Stimulated activated memory B cell treated with anti-CD40 and anti-IgM and Interleukin-4, amounts not matched to agents 10 μg/mL and 1 μg/mL and 100 μg/mL, for 72 hours (primary cell): Measurements from ENCODE around the gene SCD5.

ENCODE experiments used
- ATAC-seq: fragments of 150-1000 bp; cut with Tn5 transposase; 2 replicates; pipeline ENCODE4 v1.10.0; 2021
- H3K27ac Mint-ChIP-seq: one replicate; pipeline ENCODE4 v1.8.0; 2022; ENCODE audit warnings: mild to moderate bottlenecking, mixed read lengths
- H3K27me3 Mint-ChIP-seq: one replicate; pipeline ENCODE4 v1.8.0; 2022; ENCODE audit warnings: mixed read lengths
- H3K36me3 Mint-ChIP-seq: one replicate; pipeline ENCODE4 v1.8.0; 2022; ENCODE audit warnings: mixed read lengths
- H3K4me1 Mint-ChIP-seq: one replicate; pipeline ENCODE4 v1.8.0; 2022; ENCODE audit warnings: mixed read lengths
- H3K4me3 Mint-ChIP-seq: one replicate; pipeline ENCODE4 v1.8.0; 2022; ENCODE audit warnings: mild to moderate bottlenecking, moderate library complexity, mixed read lengths
- H3K9me3 Mint-ChIP-seq: one replicate; pipeline ENCODE4 v1.8.0; 2022; ENCODE audit warnings: mixed read lengths

SCD5 gene

DNA sequence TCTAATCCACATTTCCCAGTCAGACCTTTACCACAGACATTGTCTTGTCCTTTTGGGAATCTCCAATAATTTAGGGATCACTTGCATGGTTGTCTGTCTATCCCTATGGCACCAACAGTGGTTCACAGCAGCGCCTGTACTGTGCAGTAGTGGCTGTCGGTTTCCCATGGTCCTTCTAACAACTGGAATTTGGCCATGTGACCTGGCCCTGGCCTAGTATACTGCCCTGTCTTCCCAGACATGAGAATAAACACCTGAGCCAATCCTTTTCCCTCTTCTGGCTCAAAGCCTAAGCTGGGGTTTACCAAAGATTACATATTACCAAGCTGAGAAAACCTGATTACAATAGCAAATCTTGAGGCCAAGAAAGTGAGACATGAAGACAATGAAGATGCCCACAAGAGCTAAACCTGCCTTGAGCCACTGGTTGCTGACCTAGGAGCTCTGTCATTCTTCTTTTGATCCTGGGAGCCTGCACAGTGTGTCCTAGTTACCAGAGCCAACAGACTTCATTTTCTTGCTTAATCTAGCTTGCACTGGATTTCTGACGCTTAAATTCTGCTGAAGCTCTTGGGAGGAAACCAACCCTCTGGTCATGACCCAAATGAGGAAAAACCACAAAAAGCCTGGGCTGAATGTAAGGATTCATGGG, 92.1 kb downstream of the SCD5 start:
- no peaks in the 10 kb centered on the region for H3K9me3 Mint-ChIP-seq
- H3K27me3 Mint-ChIP-seq = no peaks in the 10 kb centered on the region
- H3K27ac Mint-ChIP-seq = no peak overlapping the region
- H3K4me3 Mint-ChIP-seq = no peak overlapping the region
- H3K4me1 Mint-ChIP-seq = no peaks in the 10 kb centered on the region
- no peak for ATAC-seq
- no peaks in the 10 kb centered on the region for H3K36me3 Mint-ChIP-seq

DNA sequence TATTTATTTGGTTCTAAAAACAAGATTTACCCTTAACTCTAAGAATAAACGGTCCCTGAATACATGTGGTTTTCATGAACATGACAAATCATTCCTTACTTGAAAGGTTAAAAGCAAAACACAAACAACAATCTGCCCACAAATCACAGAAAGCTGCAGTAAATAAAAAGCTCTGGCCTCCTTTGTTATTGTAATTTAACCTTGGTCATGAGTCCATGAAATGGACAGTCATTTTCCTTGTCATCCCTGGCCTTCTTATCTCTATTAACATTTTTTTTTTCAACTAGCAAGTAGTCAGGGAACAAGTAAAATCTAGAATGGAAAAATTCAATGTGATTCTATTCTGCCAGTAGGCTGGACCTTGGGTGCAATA, 92.7 kb downstream of the SCD5 start:
- H3K36me3 Mint-ChIP-seq = no peaks in the 10 kb centered on the region
- no peak overlapping the region for H3K27ac Mint-ChIP-seq
- H3K9me3 Mint-ChIP-seq = no peaks in the 10 kb centered on the region
- no peak overlapping the region for H3K4me3 Mint-ChIP-seq
- no peaks in the 10 kb centered on the region for H3K4me1 Mint-ChIP-seq
- ATAC-seq = no peak
- no peaks in the 10 kb centered on the region for H3K27me3 Mint-ChIP-seq

DNA sequence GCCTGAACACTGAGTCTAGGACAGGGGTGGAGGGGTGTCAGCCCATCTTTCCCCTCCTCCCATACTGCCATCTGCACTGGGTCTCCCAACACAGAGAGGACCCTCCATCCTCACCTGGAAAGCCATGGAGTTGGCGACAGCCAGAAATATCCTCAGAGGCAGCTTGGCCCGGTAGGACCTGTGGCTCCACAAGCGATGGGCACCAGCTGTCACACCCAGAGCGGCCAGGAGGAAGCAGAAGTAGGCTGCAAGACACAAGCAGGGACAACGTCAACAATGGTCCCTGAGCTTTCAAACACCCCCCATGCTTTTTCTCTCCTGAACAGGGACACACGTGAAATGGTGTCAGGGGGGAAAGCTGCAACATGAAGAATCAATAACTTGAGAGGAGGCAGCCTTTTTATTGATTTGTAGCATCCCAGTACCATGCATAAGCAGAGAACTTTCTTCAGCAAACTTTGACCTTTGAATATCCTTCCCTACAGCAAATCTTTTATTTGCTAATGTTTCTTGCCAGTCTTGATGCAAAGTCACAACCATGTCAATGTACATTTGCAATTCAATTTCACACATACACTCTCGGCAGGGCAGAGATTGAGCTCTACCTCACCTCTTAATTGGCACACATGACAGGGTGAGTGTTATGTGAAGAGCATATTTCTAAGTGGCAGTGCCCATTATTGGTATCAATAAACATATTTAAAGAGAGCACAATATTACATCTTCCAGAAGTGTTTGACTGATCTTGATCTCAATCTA, 93.2 kb downstream of the SCD5 start:
- H3K36me3 Mint-ChIP-seq = no peaks in the 10 kb centered on the region
- H3K27me3 Mint-ChIP-seq = no peaks in the 10 kb centered on the region
- no peak overlapping the region for H3K4me3 Mint-ChIP-seq
- H3K4me1 Mint-ChIP-seq = no peaks in the 10 kb centered on the region
- no peaks in the 10 kb centered on the region for H3K9me3 Mint-ChIP-seq
- H3K27ac Mint-ChIP-seq = no peak overlapping the region
- ATAC-seq = no peak

DNA sequence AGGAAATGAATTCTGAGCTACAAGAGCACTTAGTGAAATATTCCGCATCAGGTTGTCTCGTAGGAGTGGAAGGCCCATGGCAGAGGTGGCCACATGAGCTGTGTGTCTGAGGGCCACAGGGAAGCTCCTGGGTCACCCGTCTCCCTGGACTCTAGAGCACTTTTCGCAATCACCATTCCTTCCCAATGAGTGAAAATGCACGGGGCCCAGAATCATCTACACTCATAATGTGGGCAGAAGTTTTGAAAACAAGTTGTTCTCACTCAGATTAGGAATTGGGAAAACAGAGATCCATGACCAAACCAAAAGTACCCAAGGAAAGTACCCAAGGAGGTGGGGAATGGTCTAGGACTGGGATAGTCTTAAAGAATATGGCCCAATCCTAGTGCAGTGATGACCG, 94.4 kb downstream of the SCD5 start:
- no peak for ATAC-seq
- no peak overlapping the region for H3K27ac Mint-ChIP-seq

DNA sequence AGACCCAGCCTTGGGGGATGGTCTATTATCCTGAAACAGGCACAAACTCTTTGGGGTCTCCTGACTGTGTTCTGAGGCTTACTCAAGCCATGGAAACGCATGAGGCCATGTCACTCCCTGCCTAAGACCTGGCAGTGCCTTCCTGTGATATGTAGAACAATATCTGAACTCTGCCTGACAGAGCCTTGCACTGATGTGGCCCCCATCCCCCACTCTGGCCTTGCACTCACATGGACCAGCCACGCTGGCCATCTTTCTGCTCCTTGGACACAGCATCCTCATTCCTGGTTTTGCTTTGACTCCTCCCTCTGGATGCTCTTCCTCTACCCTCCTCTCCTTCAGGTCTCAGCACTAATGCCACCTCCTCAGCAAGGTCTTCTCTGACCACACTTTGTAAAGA, 100.2 kb downstream of the SCD5 start:
- Mint-ChIP-seq H3K36me3 (no peaks in the 10 kb centered on the region), H3K27me3 (peaks cover 10% of the 10 kb centered on the region), H3K9me3 (no peaks in the 10 kb centered on the region), H3K4me3 (no peak overlapping the region), H3K27ac (no peak overlapping the region), H3K4me1 (no peaks in the 10 kb centered on the region)
- ATAC-seq = peak; percentile 53

More for the DNA sequence above, 94.4 kb downstream of the SCD5 start:
- no peaks in the 10 kb centered on the region for H3K36me3 Mint-ChIP-seq
- H3K4me3 Mint-ChIP-seq = no peak overlapping the region
- no peaks in the 10 kb centered on the region for H3K4me1 Mint-ChIP-seq
- H3K27me3 Mint-ChIP-seq = no peaks in the 10 kb centered on the region
- H3K9me3 Mint-ChIP-seq = no peaks in the 10 kb centered on the region

DNA sequence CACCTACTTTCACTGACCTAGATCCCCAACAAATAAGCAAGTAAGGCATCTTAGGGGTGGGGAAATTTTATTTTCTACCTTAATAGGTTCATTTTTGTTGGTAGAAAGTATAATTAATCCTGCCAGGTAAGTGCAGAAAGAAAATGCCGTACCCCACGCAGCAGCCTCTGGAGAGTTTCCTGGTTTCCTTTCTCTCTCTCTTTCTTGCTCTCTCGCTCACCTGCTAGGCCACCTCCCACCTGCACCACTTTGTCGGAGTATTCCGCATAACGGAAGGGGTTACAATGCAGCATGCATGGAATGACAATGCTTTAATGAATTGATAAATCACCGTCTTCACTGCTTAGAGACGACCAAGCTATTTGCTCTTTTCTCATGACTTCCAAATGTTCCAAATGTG, 101.0 kb downstream of the SCD5 start:
- Mint-ChIP-seq H3K9me3 (no peaks in the 10 kb centered on the region), H3K27ac (no peak overlapping the region), H3K4me1 (no peaks in the 10 kb centered on the region), H3K27me3 (peaks cover 17% of the 10 kb centered on the region), H3K4me3 (no peak overlapping the region), H3K36me3 (no peaks in the 10 kb centered on the region)
- ATAC-seq = no peak

DNA sequence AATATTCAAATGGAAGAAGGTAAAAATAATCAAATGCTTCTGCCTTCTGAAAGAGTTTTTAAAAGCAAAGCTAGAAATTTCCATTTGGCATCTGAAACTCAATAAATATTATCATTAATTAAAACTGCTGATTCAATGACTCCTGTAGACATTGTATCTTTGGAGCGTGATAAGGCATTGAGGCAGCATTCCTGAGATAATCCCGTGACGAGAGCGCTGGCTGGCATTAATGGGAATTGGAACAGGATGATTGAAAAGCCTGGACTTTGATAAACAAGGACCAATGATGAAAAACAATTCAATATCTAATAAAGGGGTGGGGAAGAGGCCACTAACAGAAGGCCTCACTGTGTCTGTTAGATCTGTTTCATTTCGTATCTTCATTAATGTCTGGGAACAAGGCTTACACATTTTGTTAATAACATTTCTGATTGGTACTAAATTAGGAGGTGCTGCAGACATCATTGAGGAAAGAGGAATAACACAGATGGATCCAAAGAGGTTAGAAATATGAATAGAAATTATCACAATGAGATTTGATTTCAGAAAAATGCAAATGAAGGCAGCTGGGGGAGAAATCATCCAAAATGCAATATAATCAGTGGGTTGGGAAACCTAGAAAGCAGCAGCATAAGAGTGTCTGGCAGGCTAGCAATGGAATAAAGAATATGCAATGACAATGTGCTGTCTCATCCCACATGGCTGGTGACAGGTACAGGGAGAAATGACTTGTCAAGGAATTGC, 102.3 kb downstream of the SCD5 start:
- no peaks in the 10 kb centered on the region for H3K9me3 Mint-ChIP-seq
- no peaks in the 10 kb centered on the region for H3K36me3 Mint-ChIP-seq
- no peaks in the 10 kb centered on the region for H3K4me1 Mint-ChIP-seq
- no peak overlapping the region for H3K4me3 Mint-ChIP-seq
- peaks cover 25% of the 10 kb centered on the region for H3K27me3 Mint-ChIP-seq
- ATAC-seq = no peak
- no peak overlapping the region for H3K27ac Mint-ChIP-seq

DNA sequence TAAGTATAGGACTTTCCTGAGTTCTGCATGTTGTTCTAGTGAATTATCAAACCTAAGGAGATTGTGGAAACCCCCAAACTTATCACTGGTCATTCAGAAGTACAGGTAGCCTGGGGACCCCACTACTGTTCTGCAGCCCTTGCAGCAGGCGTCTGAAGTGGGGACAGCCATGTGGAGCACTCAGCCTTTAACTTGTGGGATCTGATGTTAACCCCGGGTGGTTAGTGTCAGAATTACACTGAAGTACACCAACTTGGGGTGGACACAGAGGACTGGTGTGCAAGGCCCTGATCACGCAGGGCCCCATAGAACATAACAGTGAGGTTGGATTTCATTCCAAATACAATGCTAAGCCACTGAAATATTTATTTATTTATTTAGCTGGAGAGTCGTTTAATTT, 103.7 kb downstream of the SCD5 start:
- Mint-ChIP-seq H3K27me3 (peaks cover 36% of the 10 kb centered on the region), H3K4me3 (no peak overlapping the region), H3K9me3 (no peaks in the 10 kb centered on the region), H3K4me1 (no peaks in the 10 kb centered on the region), H3K36me3 (no peaks in the 10 kb centered on the region), H3K27ac (no peak overlapping the region)
- ATAC-seq = no peak

DNA sequence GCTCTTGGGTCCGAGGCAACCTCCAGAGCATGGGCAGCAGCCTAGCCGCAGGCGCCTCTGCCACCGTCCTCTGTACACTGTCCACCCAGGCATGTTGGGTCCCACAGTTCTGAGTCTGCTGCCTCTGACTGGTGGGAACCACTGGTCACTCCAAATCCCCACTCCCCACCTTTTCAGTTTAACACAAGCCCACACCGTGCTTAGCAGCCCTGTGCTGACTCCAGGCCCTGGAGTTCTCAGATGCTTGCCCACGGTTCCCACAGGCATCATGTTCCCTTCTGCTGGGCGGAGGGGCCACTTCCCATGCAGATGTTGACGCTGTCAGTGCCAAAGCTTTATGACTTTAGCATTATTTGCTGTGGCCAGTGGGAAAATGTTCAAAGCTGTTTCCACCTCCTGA, 104.5 kb downstream of the SCD5 start:
- Mint-ChIP-seq H3K4me1 (no peaks in the 10 kb centered on the region), H3K9me3 (no peaks in the 10 kb centered on the region), H3K27me3 (peaks cover 35% of the 10 kb centered on the region), H3K27ac (no peak overlapping the region), H3K36me3 (no peaks in the 10 kb centered on the region), H3K4me3 (no peak overlapping the region)
- ATAC-seq = no peak

DNA sequence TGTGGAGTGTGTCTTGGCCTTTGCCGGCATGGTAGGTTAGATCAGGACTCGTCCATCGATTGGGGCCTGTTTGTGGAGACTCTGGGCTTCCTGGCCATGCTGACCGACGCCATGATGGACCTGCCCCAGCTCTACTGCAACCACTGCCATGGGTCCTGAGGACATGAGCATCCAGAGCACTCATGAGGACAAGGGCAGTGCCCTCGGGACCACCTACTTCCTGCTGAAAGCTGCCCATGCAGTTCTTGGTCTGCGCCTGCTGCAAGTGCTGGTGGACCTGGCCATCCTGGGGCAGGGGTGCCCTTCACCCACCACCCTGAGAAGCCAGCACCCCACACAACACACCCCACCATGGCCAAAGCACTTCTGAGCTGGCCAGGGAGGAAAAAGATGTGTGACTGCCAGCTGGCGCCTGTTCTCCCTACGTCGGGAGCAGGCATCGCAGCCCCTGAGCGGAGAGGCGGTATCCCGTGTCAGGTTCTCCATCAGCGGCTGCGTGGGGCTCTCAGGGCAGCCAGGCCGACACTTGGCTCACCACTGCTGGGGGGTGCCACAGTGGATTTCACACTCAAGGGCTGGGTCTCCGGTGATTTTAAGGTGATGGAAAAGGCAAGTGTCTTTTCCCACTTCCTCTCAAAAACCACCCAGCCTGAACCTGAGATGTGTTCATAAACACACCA, 106.4 kb downstream of the SCD5 start:
- no peak for ATAC-seq
- Mint-ChIP-seq H3K36me3 (no peaks in the 10 kb centered on the region), H3K27ac (no peak overlapping the region), H3K27me3 (peaks cover 26% of the 10 kb centered on the region), H3K9me3 (no peaks in the 10 kb centered on the region), H3K4me3 (no peak overlapping the region), H3K4me1 (no peaks in the 10 kb centered on the region)

DNA sequence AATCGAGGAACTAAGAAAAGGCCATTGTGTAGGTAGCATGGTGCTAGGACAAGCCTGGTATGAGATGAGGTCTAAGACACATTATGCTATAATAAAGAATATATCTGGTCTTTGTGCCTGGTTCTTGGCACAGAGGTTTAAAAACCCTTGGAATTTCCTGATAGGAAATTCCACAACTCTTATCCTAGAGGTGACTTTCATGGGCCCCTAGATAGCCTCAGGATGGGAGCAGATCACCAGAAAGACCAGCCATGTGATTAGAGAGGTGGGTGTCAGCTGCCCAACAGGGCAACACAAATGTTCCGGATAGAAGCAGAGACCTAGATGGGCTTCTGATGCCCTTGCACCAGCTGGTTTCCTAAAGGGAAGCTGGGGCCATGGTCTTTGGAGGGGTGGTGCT, 107.2 kb downstream of the SCD5 start:
- H3K36me3 Mint-ChIP-seq = no peaks in the 10 kb centered on the region
- no peak for ATAC-seq
- no peak overlapping the region for H3K27ac Mint-ChIP-seq
- no peaks in the 10 kb centered on the region for H3K9me3 Mint-ChIP-seq
- no peak overlapping the region for H3K4me3 Mint-ChIP-seq
- H3K4me1 Mint-ChIP-seq = no peaks in the 10 kb centered on the region
- H3K27me3 Mint-ChIP-seq = peaks cover 26% of the 10 kb centered on the region

DNA sequence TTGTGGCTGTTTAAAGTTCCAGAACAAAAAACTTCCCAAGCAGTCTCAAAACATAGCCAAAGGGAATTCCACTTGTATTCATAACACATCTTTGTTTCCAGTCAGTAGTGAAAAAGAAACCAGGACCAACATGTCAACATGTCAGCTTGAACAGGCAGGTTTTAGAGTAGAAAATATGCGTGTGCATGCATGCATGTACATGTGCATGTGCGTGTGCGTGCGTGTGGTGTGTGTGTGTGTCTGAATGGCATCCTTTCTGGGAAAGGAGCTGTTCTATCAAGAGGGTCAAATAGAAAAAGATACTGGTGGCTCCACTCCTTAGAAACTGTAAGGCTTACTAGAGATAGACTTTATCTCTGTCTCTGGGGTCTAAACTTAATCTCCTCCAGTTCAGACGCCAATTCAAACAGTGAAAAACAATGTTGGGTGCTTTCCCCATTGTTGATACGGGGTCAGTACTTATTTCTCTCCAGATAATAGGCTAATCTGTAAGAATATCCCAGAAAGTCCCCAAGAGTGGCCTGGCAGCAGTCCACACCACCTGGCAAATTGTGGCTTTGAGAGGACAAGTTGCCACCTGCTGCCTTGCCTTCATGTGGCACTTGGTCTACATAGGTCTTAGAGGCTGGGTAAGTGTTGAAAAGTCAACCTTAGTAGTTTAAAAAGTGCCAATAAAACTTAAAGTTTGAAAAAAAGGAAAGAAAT, 110.4 kb downstream of the SCD5 start:
- no peak overlapping the region for H3K4me3 Mint-ChIP-seq
- H3K27me3 Mint-ChIP-seq = peaks cover 25% of the 10 kb centered on the region
- ATAC-seq = no peak
- H3K27ac Mint-ChIP-seq = no peak overlapping the region
- no peaks in the 10 kb centered on the region for H3K9me3 Mint-ChIP-seq
- H3K36me3 Mint-ChIP-seq = no peaks in the 10 kb centered on the region
- no peaks in the 10 kb centered on the region for H3K4me1 Mint-ChIP-seq

DNA sequence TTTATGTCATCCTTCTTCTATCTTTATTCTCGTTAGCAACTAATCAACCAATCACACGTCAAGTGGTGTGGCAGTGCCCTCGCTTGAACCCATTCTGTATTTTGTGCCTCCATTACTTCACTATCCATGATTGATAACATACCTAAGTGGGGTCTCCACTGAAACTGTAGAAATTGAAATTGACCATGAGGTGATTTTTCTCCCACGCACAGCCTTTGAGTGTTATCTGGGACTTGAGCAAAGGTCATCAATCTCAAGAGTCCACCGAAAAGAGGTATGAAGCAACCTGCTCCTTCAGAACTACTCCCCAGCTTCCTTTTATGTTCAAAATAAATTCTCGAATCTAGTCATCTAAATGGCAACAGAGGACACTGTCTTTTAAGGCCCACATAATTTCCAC, 111.1 kb downstream of the SCD5 start:
- Mint-ChIP-seq H3K27ac (no peak overlapping the region), H3K4me3 (no peak overlapping the region), H3K9me3 (no peaks in the 10 kb centered on the region), H3K27me3 (peaks cover 18% of the 10 kb centered on the region), H3K36me3 (no peaks in the 10 kb centered on the region), H3K4me1 (no peaks in the 10 kb centered on the region)
- no peak for ATAC-seq

DNA sequence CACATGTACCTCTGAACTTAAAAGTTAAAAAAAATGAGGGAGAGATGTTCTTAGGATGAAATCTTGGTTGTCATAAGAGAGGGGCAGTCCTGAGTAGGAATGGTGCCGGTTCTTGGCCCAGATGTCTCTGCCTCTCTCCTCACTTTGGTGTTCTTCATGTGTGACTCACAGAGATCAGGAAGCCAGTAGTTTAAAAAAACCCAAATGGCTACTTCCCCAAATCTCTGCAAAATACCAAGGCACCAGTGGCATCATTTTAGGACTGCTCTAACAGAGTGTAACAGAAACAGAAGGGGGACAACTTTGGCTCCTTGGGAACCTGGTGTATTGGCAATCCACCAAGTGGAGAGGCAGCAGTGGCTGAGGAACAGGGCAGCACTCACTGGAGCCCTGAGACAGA, 116.8 kb downstream of the SCD5 start:
- H3K4me1 Mint-ChIP-seq = no peaks in the 10 kb centered on the region
- H3K27me3 Mint-ChIP-seq = peaks cover 20% of the 10 kb centered on the region
- no peak overlapping the region for H3K27ac Mint-ChIP-seq
- H3K9me3 Mint-ChIP-seq = no peaks in the 10 kb centered on the region
- no peak overlapping the region for H3K4me3 Mint-ChIP-seq
- H3K36me3 Mint-ChIP-seq = no peaks in the 10 kb centered on the region
- ATAC-seq = no peak

DNA sequence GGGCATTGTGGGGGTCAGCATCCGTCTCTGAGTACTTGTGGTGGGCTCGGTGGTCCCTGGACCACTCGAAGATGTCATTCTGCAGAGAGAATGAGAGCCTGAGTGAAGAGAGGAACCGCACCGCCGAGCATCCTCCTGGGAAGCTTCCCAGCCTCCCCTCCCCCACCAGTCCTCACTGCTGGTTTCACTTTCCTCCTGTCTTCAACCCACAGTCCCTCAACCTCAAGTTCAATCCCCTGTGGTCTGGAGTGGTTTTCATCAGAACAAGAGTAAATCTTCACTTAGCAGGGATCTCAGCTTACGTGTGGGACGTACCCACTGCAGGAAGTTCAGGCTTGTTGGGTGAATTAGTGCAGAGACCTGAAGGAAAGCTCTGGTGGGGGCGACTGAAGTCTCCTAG, 117.8 kb downstream of the SCD5 start:
- Mint-ChIP-seq H3K27me3 (peaks cover 20% of the 10 kb centered on the region), H3K36me3 (no peaks in the 10 kb centered on the region), H3K4me3 (no peak overlapping the region), H3K27ac (no peak overlapping the region), H3K9me3 (no peaks in the 10 kb centered on the region), H3K4me1 (no peaks in the 10 kb centered on the region)
- ATAC-seq = no peak
